ENCODE results near the gene CIAO3.
"Not testable (repeated sequence)": the region's sequence is repeated elsewhere in the genome, so short reads cannot be mapped to it uniquely, and the experiment has no call there.

- not testable (repeated sequence) for TF ChIP-seq POLR2A (IDR thresholded peaks at IDR 0.05; ENCODE audit: low read length); GATA1 (IDR thresholded peaks at IDR 0.05; ENCODE audit: low read depth, low read length)
These were observed 35.5 kb upstream of the CIAO3 start for GRCh38 chr16:776298-776697.
